Type B pancreatic cell (in vitro differentiated cells): ENCODE data around the gene NCKIPSD. TPM values are rescaled to one million over a fixed set of nuclear protein-coding genes. Genes with fewer than 3 reads are reported as not detected.

Experiments used
- DNase-seq: peaks from one replicate; pipeline ENCODE4 v3.0.0; 2021; ENCODE audit warnings: mixed read lengths; ENCODE audit not compliant: unreplicated experiment; ENCODE audit errors: extremely low spot score
- H3K27ac Mint-ChIP-seq: 2 replicates; pipeline ENCODE4 v1.8.0; 2021; ENCODE audit warnings: mild to moderate bottlenecking, mixed read lengths
- H3K27me3 Mint-ChIP-seq: 2 replicates; pipeline ENCODE4 v1.8.0; 2021; ENCODE audit warnings: mixed read lengths
- H3K36me3 Mint-ChIP-seq: 2 replicates; pipeline ENCODE4 v1.8.0; 2021; ENCODE audit warnings: mixed read lengths
- H3K4me1 Mint-ChIP-seq: one replicate; pipeline ENCODE4 v1.8.0; 2021; ENCODE audit warnings: mixed read lengths; ENCODE audit not compliant: unreplicated experiment
- H3K4me3 Mint-ChIP-seq: 2 replicates; pipeline ENCODE4 v1.8.0; 2021; ENCODE audit warnings: mild to moderate bottlenecking, mixed read lengths
- H3K9me3 Mint-ChIP-seq: 2 replicates; pipeline ENCODE4 v1.8.0; 2021; ENCODE audit warnings: mixed read lengths
- CTCF ChIP-seq: fragments of 200-600 bp; sonication (generic); conservative IDR thresholded peaks from 2 replicates; pipeline ENCODE4 v1.5.0; 2021; ENCODE audit warnings: antibody characterized with exemption, mild to moderate bottlenecking
- total RNA-seq: library from RNA; stranded (reverse); gene quantifications from 2 replicates; pipeline ENCODE4 v1.2.1, GENCODE V29; 2021; ENCODE audit warnings: low replicate concordance

NCKIPSD gene
- total RNA-seq, 1 donor from 2014 or later: 22.1 TPM

DNA sequence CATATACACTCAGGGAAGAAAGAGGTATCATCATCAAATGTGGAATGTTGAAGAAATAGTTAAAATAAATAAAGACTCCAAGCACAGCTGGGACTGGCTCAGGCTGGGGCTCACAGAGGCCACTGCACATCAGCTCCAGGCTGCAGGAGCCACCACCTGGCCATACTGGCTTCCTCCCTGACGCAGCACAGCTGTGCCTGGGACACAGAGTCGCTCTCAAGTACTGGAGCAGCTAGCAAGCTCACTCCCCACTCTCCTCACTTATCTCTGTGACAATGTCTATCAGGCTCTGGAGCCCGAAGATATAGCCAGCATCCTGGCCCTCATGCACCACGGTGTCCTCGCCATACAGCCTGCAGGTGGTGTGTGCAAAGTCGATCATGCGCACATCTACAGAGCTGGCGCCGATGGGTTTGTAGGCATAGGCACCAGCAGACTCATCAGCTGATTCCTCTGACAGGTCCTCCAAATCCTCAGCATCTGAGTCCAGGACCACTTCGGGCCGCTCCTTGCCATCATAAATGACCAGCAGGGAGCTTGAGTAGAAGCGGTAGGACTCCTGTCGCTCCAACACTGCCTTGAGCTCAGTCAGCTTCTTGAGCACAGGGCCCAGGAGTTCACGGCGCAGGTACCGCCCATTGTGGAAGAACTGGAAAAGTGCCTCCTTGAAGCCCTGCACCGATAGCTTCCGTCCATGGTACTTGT lies 2.5 kb upstream of the NCKIPSD start:
- no peak for DNase-seq
- TF ChIP-seq CTCF: no peak
- H3K36me3 Mint-ChIP-seq: peaks cover 17% of the 10 kb centered on the region
- peaks cover 20% of the 10 kb centered on the region for H3K4me1 Mint-ChIP-seq
- H3K27ac Mint-ChIP-seq: peak overlapping the region; percentile 72
- no peaks in the 10 kb centered on the region for H3K9me3 Mint-ChIP-seq
- no peak overlapping the region for H3K4me3 Mint-ChIP-seq
- H3K27me3 Mint-ChIP-seq: no peaks in the 10 kb centered on the region

DNA sequence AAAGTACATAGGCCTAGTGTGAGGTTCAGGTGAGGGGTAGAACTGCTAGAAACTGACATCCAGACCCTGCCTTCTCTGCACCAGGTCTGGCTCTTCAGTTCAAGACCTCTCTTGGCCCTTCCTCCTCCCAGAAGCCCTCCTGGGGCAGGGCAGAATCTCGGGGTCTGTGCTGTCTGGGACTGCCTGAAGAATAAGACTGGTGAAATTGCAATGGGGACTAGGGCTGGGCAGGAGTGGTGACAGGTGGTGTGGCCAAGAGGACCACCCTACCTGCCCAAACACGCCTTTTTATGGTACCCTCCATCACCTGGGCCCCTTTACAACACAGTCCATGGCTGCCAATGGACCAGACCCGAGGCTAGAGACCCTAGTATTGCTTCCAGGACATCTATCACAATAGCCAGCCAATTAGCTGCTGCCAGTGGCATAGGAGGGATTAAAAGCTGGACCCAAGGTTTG lies 1.5 kb upstream of the NCKIPSD start:
- Mint-ChIP-seq H3K9me3 (no peaks in the 10 kb centered on the region), H3K27me3 (no peaks in the 10 kb centered on the region), H3K36me3 (peaks cover 12% of the 10 kb centered on the region), H3K27ac (no peak overlapping the region), H3K4me3 (no peak overlapping the region), H3K4me1 (peaks cover 22% of the 10 kb centered on the region)
- DNase-seq: no peak
- TF ChIP-seq CTCF: no peak

DNA sequence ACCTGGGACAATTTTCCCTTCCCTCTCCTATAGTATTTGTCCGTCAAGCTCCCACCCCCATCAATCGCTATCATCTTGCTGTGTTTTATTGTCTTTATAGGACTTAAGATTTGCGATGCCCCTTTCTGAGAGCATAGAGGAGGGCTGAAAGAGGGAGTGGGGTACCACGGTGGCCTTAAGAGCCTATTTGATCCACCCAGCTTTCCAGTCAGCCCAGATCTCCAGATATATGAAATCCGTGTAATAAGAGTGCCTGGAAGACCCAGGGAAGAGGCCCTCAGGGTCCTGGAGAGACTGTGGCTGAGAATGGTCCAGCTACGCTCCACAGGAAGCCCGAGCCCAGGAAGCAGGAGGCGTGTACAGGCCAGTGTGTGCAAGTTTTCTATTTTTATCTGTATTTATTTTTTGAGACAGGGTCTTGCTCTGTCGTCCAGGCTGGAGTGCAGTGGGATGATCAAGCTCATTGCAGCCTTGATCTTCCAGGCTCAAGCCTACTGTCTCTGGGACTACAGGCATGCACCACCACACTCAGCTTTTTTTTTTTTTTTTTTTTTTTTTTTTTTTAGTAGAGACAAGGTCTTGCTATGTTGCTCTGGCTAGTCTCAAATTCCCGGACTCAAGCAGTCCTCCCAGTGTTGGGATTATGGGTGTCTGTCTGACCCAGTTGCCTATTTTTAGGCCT lies 964 bp upstream of the NCKIPSD start:
- peak overlapping the region; percentile 94 for H3K4me3 Mint-ChIP-seq
- no peak for TF ChIP-seq CTCF
- H3K4me1 Mint-ChIP-seq: peaks cover 22% of the 10 kb centered on the region
- no peak for DNase-seq
- H3K9me3 Mint-ChIP-seq: no peaks in the 10 kb centered on the region
- peak overlapping the region; percentile 68 for H3K27ac Mint-ChIP-seq
- H3K36me3 Mint-ChIP-seq: peaks cover 12% of the 10 kb centered on the region
- no peaks in the 10 kb centered on the region for H3K27me3 Mint-ChIP-seq

DNA sequence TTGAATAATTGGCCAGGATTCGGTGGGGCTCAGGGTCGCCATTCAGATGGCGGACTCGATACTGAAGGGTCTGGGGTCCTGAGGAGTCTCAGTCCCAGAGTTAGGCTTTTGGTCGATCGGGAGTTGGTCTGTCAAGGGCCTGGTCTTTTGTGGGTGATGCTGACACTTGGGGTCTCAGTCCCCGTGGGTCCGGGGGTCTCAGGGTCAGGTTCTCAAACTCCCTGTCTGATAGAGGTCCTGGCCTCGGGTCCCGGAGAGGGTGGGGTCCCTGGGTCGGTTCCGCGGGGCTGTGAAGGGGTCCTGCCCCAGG lies 467 bp downstream of the NCKIPSD start:
- Mint-ChIP-seq H3K27me3 (no peaks in the 10 kb centered on the region), H3K36me3 (peaks cover 13% of the 10 kb centered on the region), H3K27ac (no peak overlapping the region), H3K4me3 (peak overlapping the region; percentile 94), H3K9me3 (no peaks in the 10 kb centered on the region), H3K4me1 (peaks cover 22% of the 10 kb centered on the region)
- DNase-seq: no peak
- TF ChIP-seq CTCF: no peak

DNA sequence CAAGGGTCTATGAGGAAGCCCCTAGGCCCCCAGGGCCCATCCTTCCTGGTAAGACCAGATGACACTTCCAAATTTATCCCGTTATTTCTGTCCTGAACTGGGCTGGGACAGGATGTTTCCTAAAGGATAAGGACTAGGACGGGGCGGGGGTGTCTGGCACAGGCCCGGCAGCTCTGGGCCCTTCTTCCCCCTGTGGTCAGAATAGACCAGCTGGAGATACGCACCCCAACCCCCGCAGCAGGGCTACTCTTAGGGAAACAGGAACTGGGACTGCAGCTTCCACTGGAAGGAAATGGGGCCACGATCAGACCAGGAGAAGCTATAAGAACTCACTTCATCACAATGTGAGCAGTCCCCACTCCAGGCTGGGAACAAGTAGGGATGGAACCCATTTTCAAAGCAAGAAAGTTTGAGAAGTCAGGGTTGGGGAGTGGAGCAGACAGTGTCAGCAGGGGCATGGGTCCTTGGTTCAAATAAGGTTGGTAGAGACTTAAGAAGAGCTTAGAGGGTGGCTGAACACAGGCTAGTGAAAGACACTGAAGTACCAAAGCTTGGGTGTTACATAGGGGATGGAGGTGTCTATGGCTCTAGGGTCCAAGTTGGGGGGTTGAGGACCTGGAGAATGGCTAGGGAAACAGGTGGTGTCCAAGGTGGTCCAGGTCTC lies 1.1 kb downstream of the NCKIPSD start:
- peaks cover 22% of the 10 kb centered on the region for H3K4me1 Mint-ChIP-seq
- peak overlapping the region; percentile 78 for H3K27ac Mint-ChIP-seq
- H3K36me3 Mint-ChIP-seq: peaks cover 13% of the 10 kb centered on the region
- H3K4me3 Mint-ChIP-seq: peak overlapping the region; percentile 94
- no peaks in the 10 kb centered on the region for H3K9me3 Mint-ChIP-seq
- no peak for TF ChIP-seq CTCF
- H3K27me3 Mint-ChIP-seq: no peaks in the 10 kb centered on the region
- no peak for DNase-seq
